GM23248 (cell line): ENCODE results near the gene PIP4K2A.

ENCODE experiments used
- EZH2 ChIP-seq: fragments of 200-600 bp; sonication (generic); IDR thresholded peaks from 2 replicates; pipeline ENCODE4 v1.6.1; 2018; ENCODE audit warnings: antibody characterized with exemption, mild to moderate bottlenecking; ENCODE audit not compliant: insufficient read depth, poor library complexity, severe bottlenecking
- EZH2phosphoT487 ChIP-seq: fragments of 200-600 bp; sonication (generic); IDR thresholded peaks from 2 replicates; pipeline ENCODE4 v1.6.1; 2018; ENCODE audit warnings: antibody characterized with exemption, moderate library complexity, mild to moderate bottlenecking, low read depth; ENCODE audit not compliant: insufficient read depth

DNA sequence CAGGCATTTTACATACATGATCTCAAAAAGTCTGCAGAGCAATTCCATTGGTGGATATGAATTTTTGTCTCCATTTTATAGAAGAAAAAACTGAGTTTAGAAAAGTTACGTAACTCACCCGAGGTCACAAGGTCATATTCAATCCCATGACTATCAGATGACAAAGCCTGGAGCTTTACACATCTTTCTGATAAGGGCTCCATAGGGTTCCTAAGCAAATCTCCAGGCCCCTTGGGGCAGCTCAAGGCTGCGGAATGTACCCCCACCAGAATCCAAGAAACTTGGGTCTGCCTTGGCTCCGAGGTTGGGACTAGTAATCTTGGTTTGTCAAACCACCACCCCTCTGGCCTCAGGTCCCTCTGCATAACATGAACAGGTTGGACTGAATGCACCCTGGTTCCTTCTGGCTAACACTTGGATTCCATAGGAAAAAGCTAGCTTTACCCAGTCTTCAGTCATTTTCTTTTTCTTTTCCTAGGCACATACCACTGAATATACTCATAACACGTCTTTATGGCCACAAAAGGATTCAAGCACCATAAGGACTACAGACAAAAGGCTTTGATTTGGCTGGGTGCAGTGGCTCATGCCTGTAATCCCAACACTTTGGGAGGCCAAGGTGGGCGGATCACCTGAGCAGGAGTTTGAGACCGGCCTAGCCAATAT, 55.5 kb downstream of the PIP4K2A start:
- TF ChIP-seq EZH2 (no peak), EZH2phosphoT487 (no peak)
